ENCODE data around the gene CCNL1.
A peak's percentile ranks its signal among the peaks of the same experiment; 100 is the strongest.
"Not testable (repeated sequence)": the region's sequence is repeated elsewhere in the genome, so short reads cannot be mapped to it uniquely, and the experiment has no call there.

Gene CCNL1

GRCh38 chr3:157122116-157122515, 37.8 kb downstream of the CCNL1 start:
- DNase-seq: no peak

DNA sequence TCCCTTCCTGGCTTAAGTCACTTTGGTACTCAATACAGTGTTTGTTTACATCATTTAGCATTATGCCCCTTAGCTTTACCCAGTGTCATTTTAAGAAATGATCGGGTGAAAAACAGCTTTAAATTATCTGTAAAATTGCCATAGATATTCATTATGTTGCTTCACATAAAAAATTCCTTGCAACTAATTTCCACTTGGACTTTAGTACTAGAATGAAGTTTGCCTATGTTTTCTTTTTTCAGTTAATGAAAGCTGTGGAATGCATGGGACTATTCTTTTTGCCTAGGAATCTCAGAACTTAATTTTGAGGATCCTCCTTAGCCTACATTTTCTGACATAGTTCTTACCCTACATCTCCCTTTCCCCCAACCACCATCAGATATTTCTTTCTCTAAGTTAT, 38.4 kb downstream of the CCNL1 start:
- no peak for DNase-seq

DNA sequence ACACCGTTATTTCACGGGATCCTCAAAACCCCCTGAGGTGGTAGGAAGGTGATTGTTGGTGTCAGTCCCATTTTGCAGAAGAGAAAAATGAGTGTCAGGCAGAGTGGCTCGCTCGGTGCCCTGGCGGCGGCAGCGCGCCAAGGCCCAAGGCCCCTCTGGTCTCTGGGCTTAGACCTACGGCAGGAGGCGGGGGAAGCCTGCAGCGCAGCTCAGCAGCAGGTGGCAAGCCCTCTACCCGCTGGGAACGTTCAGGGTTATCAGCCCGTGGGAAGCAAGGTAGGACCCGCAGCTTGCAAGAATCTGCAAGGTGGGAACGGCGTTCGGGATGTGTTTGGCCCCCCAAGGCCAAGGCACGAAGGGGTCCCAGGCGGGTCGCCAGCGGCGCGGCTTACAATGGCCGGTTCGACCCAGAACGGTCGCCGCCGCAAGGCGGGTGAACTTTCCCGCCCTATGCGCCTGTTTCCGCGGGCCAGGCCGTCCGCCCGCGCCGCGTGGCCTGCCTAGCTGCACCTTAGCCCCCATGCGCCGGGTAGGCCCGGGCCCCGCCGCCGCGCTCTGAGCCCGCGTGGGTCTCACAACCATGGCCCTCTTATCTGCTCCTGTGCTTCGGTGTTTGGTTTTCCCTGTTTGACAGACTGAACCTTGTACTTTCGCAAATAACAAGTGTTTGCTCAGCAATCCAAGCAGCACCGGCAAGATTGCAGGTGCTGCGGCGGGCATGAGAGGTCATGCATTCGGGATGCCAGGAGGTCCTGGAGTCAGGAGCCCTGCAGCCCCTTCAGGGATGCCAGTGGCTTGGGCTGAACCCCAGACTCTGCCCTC, 39.7 kb downstream of the CCNL1 start:
- DNase-seq: no peak

DNA sequence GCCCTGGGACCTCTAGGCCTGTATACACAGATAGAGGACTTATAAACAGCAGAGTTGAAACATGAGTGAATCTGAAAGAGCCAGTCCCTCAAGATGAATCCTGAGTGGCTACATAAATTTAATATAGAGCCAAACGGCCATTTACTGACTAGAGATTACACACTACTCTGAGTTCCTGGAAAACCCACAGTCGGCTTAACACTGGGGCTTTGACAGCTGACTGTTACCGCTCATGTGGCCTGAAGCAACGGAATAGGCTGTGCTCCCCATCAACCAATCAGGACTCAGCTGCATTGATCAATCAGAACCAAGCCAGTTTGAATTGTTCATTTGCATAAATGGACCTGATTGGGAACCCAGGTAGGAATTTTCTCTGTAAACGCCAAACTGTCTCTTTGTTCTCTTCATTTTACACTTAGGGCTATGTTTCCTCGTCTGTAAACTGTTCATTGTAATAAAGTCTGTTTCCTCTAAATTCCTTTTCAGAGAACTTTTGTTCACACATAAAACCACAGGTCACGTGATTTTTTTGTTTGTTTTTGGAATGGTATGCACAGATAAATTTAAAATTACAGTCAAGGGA, 40.5 kb downstream of the CCNL1 start:
- no peak for DNase-seq

DNA sequence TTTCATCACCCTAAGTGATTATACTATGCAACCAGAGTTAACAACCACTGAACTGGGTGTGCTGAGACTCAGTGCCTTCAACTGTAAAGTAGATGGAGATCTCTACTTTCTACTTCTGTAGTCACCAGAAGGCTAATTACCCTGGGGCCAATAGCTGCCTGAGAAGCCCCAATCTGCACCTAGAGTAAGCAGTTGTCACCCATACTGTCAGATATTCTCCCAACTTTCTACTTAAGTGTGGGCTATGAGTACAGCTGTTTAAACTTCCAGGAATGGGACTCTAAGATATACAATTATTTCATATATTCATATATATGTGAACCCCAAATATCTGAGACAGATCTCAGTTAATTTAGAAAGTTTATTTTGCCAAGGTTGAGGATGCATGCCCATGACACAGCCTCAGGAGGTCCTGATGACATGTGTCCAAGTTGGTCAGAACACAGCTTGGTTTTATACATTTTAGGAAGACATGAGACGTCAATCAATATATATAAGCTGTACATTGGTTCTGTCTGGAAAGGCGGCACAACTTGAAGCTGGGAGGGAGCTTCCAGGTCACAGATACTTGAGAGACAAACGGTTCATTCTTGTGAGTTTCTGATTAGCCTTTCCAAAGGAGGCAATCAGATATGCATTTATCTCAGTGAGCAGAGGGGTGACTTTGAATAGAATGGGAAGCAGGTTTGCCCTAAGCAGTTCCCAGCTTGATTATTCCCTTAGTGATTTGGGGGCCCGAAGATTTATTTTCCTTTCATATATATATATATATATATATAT, 41.9 kb downstream of the CCNL1 start:
- no peak for DNase-seq

DNA sequence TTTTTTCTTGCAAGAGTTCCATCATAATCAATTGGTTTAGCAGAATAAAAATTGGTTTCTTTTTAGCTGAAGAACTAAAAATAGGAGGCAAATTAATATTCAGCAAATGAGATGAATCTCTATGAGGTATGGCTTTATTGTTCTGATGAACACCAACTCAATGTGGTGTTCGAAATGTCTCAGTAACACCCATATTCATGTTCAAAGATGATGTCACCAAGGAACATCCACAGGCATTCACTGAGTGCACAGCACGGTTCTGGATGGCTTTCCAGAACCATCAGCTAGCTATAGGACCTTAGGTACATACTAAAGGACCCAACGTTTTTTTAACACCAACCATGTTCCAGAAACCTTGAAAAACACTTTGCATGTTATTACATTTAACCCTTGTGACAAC, 42.7 kb downstream of the CCNL1 start:
- DNase-seq: no peak

DNA sequence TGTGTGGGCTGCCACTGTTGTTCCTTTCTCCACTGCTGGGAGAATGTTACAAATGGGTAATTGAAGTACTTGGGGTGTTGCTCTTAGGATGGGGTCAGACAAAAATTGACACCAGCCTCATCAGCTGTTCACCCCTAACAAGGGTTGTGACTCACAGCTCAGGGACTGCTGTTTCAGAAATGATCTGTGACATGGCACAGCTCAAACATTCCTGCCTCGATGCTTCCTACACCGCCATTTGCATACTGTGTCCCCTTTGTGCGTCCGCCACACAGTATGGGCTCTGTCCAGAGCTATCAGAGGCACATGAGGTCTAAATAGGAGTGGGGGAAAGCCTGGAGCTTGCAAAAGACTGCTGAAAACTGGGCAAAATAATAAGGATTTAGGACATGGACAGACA, 43.9 kb downstream of the CCNL1 start:
- DNase-seq: no peak

- no peak for DNase-seq
These were observed 44.6 kb downstream of the CCNL1 start for GRCh38 chr3:157115069-157116006.

DNA sequence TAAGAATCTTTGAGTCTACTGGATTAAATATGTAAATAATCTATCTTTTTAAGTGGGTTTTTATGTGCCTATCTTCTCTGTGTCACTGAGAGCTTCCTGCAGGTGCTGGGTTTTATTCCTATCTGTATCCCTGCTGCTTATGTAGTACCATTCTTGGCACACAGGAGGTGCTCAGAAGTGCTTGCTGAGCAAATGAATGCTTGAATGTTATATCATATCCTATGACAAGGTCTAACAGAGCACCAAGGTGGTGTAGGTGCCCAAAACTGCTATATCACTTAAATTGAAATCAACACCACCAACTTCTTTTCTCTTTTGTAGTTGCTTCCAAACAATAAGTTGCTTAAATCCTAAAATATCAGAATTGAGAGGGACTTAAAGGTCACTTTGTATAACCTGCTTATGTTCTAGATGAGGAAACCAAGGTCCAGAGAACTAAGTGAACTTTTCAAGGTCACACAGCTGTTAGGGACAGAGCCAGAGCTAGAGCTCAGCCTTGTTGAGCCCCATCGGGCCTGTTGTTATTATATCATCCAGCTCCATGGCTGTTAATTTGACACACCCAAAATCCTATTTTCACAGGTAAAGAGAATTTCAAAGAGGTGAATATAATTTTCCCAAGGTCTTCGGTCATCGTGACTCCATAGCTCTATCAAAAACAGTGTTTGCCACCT, 46.0 kb downstream of the CCNL1 start:
- DNase-seq: peak in 2 of 6 experiments; percentile 11

GRCh38 chr3:157112536-157112935, 47.4 kb downstream of the CCNL1 start:
- DNase-seq: no peak

DNA sequence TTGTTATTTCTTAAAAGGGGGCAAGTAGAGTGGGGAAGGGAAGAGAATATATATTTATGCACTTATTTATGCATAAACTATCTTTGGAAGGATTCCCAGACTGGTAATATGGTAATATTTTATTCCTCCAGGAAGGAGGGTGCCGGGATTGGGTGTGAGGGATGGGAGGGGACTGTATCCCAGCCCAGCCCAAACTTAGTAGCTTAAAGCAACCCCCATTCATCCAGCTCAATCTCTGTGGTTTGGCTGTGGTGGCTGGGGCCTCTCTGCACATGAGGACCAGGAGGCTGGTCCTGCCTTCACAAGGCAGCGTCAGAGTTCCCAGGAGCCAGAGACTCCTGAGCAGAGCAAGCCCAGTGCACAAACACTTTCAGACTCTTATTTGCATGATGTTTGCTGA, 48.4 kb downstream of the CCNL1 start:
- DNase-seq: no peak

- no peak for DNase-seq
These were observed 49.1 kb downstream of the CCNL1 start for GRCh38 chr3:157110761-157111278.

DNA sequence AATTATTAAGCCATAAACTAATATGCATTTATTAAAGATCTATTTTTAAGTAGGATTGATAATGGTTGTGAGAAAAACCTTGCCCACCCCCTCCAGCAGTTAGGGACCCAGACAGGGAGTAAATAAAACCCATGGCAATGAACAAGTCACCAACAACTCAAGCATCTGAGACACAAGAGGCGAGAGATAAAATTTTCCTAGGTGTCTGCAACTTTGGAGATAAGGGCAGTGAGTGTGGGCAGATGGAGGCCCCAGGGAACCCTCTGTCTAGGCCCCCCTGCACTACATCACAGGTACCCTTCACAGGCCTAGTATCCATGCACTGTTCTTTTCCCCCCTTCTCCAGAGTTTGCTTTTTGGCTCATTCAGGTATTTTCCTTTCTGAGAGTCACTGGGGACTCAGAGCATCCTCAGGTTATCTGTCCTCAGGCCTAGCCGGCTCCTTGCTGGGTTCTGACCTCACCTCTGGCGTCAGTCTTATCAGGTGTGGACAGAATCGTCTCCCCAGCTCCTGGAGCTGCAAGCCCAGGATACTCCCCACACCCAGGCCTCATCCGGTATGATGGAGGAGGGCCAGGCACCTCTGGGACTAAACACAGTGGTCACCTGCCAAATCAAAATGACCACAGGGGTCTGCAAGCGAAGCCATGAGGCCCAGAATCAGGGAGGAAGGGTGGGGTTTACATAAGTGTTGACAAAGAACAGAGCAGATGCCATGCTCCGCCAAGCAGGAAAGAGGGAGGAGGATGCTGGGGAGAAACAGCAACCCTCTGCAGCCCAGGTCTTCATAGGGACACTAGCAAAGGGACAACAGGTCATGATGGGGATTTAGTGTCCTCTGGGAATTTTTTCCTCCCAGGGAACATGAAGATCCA, 50.4 kb downstream of the CCNL1 start:
- no peak for DNase-seq

DNA sequence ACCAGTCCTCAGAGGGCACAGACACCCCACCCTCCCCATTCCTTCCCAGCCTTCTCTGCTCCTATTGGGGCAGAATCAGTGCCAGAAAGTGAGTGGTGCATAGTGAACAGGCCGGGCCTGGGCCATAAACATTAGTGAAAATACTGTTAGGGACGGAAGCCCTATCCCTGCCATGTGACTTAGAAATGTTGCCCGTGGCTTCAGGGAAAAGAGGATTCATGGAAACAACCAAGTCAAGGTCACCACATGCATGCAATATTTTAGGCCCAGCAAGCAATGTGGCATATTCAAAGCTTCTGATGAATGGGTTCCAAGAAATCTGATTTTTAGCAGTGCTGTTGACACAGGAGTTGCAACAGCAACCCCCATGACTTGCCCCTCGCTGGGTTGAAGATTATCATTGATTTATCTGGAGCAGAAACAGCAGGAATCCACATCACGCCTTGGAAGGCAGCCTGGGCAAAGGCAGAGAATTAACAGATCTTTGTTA, 52.3 kb downstream of the CCNL1 start:
- DNase-seq: no peak

DNA sequence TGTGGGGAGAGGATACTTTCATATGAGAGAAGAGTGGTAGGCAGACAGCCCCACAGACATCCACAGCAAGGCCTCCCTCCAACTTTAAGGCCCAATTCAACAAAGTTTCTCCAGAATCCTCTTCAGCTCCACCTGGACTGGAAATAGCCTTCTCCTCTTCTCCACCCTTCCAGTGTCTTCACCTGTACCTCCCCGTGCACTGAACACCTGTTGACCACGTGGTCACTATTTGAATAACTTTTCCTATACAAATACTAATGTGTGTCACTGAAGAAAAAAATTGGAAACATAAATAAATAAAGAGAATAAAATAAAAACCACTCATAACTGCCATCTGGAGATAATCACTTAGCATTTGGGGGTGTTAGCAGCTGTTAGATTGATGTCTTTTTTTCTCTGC, 52.9 kb downstream of the CCNL1 start:
- DNase-seq: no peak

- no peak for DNase-seq
These were observed 54.9 kb downstream of the CCNL1 start for GRCh38 chr3:157104928-157105652.

DNA sequence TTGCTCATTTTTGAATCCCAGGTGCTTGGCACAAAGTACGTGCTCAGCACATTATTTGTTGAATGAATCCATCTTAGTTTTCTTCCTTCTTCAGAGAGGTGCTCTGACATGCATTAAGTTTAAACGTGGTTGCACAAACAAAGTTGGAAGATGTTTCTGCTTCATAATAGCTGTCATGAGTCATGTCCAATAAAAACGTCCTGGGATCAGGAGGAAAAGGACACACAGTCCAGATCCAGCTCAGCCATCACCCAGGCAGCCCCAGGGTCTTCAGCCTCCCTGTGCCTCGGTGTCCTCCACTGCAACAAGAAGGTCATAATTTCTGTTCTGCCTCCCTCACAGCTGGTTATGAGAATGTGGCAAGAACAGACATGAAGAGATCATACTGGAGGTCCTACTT, 55.4 kb downstream of the CCNL1 start:
- DNase-seq: no peak

DNA sequence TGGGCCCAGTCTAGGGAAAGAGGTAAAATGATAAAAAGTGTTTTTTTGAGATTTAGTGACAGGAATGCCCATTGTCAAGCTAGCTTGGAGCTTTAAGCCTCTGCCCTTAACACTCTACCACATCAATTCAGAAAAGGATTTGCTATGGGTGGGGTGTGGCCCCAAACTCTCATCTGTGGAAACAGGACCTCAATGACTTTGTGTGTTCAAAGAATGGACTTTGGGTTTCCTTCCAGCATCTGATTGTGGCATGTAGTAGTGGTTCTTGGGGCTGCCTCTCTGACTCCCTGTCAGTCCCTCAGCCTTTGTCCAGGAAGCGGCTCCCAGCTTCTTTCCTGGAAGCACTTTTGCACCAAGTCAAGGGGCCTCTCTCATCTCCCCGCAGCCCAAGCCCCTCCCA, 56.1 kb downstream of the CCNL1 start:
- no peak for DNase-seq

DNA sequence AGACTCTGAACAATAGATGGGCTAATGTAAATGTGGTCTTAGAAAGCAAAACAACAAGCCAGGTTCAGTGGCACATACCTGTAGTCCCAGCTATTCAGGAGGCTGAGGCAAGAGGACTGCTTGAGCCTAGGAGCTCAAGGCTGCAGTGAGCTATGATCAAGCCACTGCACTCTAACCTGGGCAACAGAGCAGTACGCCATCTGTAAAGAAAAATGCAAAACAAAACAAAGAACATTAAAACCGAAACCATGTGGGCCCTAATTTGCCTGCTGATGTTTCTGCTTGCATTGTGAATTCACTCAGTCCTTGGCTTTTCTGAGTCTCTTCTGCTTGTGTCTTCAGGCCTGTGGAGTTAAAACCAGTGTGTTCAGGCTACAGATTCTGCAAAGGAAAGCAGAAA, 56.7 kb downstream of the CCNL1 start:
- DNase-seq: no peak

DNA sequence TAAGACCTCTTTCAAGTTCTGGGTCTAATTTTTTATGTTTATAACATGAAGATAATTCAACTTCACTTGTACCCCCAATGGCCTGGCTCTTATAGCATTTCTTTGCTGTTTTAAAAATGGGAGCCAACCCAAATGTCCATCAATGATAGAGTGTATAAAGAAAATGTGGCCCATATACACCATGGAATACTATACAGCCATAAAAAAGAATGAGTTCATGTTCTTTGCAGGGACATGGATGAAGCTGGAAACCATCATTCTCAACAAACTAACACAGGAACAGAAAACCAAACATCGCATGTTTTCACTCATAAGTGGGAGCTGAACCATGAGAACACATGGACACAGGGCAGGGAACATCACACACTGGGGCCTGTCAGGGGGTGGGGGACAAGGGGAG, 57.4 kb downstream of the CCNL1 start:
- not testable (repeated sequence) for DNase-seq
